Right lobe of liver (tissue), 6 donors: Measurements from ENCODE around the gene BACE1-AS. TPM values are rescaled to one million over a fixed set of nuclear protein-coding genes. Genes with fewer than 3 reads are reported as not detected.
"Not testable (repeated sequence)": the region's sequence is repeated elsewhere in the genome, so short reads cannot be mapped to it uniquely, and the experiment has no call there.

Source experiments
- ATAC-seq, 4 donors: fragments of 200-7000 bp; cut with Tn5 transposase; one replicate each; pipeline ENCODE4 v1.9.1; 2020; ENCODE audit warnings: mild to moderate bottlenecking in 4 of 4, moderate library complexity in 4 of 4
- DNase-seq, 3 donors: peaks; one replicate each; pipeline ENCODE4 v3.0.0-alpha.2; 2020
- H3K27ac ChIP-seq, 3 donors: fragments of 200-600 bp; one replicate each; pipeline ENCODE4 v1.8.0; 2022
- H3K27me3 ChIP-seq, 2 donors: fragments of 200-600 bp; one replicate each; pipeline ENCODE4 v1.8.0; 2022
- H3K36me3 ChIP-seq, 4 donors: fragments of 200-600 bp; sonication (generic) in 1 of 4; one replicate each; pipeline versions ENCODE4 v1.5.1 to v1.8.0; 2017 to 2022; ENCODE audit warnings: control low read depth in 1 of 4
- H3K4me1 ChIP-seq, 4 donors: fragments of 200-600 bp; sonication (generic) in 1 of 4; one replicate each; pipeline versions ENCODE4 v1.5.1 to v1.8.0; 2017 to 2022; ENCODE audit warnings: control low read depth in 1 of 4
- H3K4me3 ChIP-seq, 3 donors: fragments of 200-600 bp; one replicate each; pipeline ENCODE4 v1.8.0; 2022
- H3K9me3 ChIP-seq, 4 donors: fragments of 200-600 bp; sonication (generic) in 1 of 4; one replicate each; pipeline versions ENCODE4 v1.5.1 to v1.8.0; 2017 to 2022; ENCODE audit warnings: control low read depth in 1 of 4
- POLR2A ChIP-seq: fragments of 450-650 bp; IDR thresholded peaks from one replicate; pipeline ENCODE4 v1.6.1; 2017; ENCODE audit warnings: antibody characterized with exemption, mild to moderate bottlenecking
- WGBS: methylation state at CpG from one replicate; pipeline ENCODE4 v1.1.6; 2018; ENCODE audit warnings: low coverage, low lambda C conversion rate; ENCODE audit not compliant: insufficient coverage; ENCODE audit errors: missing lambda C conversion rate; 5-methylcytosine and 5-hydroxymethylcytosine counted together
- intact Hi-C, 2 donors: fragments of 100-400 bp; cut with DNase I; formaldehyde crosslinking; loops; one replicate each; pipeline versions ENCODE4 v1.11.2 to v1.14.1; 2022
- total RNA-seq, 6 experiments: library from RNA; depleted of rRNA in 2 of 6; stranded (reverse); fragments of >200 nt in 2 of 6; fragmentation: NEBNext Ultra II Directional in 3 of 6; extraction: Animal tissue kit (Norgen Biotek cat#: 25700) in 3 of 6; gene quantifications; one replicate each; pipeline versions ENCODE4 v1.1.0 to v1.2.4, GENCODE V29; 2016 to 2023
- TF ChIP-seq, protein P1 (sequence below), 4 donors: fragments of 200-600 bp in 3 of 4; fragments of 450-650 bp in 1 of 4; IDR thresholded peaks; one replicate each; pipeline versions ENCODE4 v1.5.1 to v1.8.0; 2016 to 2022; ENCODE audit warnings: antibody characterized with exemption in 4 of 4, mild to moderate bottlenecking in 2 of 4
- donor health status: DM: no; HTN: yes; CAD: no.
- donor health status: DM: no; HTN: no; CAD: no.
- donor health status: DM: no; HTN: no; CAD: no.
- donor health status: DM: no; HTN: yes; CAD: no.
- donor health status: DM: no; HTN: yes; CAD: no.

BACE1-AS gene
- total RNA-seq, 6 experiments from 2014 or later, result 0.75 to 2.9 (median 2.1) TPM

DNA sequence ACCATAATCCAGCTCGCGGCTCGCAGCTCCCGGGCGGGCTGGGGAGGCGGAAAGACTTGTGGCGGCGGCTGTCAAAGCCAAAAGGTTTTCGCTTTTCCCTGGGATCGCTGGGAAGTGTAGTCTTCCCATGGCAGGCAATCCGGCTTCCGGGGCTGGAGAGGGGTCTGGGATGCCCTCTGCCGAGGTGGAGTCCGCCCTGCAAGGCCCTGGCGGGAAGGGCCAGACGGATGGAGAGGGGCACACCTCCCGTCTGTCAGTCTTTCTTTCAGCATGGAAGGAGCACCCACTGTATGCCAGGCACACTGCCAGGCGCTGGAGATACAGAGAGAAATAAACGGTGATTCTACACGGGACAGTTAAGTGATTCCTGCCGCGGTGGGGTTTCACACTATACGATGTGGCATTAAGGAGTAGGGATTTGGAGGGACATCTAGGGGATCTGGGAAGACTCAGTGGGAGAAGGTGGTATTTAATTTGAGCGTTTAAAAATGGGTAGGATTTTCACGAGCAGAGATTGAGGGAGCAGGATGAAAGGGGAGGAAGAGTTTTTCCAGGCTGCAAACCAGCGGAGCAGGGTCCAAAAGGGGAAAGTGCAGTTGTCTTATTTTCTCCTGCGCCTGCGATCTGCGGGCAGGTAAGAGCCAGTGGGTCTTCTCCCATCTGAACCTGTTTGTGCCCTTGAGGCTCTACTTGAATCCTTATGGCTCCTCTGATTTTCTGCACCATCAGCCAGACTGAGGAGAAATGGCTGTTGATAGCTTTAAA lies 25.2 kb downstream of the BACE1-AS start, which contains the start of gene BACE1:
Gene BACE1, minus strand, starts transcription at position 60 of the 765 bp plus-strand sequence. CDS start 461 bp downstream, outside the sequence.
- peak; percentile 48 for TF ChIP-seq POLR2A
- TF ChIP-seq, protein P1, sequence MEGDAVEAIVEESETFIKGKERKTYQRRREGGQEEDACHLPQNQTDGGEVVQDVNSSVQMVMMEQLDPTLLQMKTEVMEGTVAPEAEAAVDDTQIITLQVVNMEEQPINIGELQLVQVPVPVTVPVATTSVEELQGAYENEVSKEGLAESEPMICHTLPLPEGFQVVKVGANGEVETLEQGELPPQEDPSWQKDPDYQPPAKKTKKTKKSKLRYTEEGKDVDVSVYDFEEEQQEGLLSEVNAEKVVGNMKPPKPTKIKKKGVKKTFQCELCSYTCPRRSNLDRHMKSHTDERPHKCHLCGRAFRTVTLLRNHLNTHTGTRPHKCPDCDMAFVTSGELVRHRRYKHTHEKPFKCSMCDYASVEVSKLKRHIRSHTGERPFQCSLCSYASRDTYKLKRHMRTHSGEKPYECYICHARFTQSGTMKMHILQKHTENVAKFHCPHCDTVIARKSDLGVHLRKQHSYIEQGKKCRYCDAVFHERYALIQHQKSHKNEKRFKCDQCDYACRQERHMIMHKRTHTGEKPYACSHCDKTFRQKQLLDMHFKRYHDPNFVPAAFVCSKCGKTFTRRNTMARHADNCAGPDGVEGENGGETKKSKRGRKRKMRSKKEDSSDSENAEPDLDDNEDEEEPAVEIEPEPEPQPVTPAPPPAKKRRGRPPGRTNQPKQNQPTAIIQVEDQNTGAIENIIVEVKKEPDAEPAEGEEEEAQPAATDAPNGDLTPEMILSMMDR (IDR thresholded peaks at IDR 0.05), result peak; percentile 23 to 54 (median 52)
- DNase-seq (peak; percentile 87 to 91 (median 90)), ATAC-seq (peak; percentile 94 to 97 (median 96))
- WGBS, result 13% methylated on average over 20 of the region's 29 CpGs
- peak within 1 kb of the TSS in 2 of 3 donors; percentile 47 to 49 for H3K27ac ChIP-seq
- peak within 1 kb of the TSS; percentile 76 to 90 (median 82) for H3K4me3 ChIP-seq
- intact Hi-C loops, result no loop called here
- H3K27me3 ChIP-seq, result no peaks in the 10 kb centered on the region
- H3K9me3 ChIP-seq, result no peaks in the 10 kb centered on the region
- H3K4me1 ChIP-seq, result peaks cover 0 to 18% (median 5%) of the 10 kb centered on the region in 4 donors
- no peaks in the 10 kb centered on the region for H3K36me3 ChIP-seq

DNA sequence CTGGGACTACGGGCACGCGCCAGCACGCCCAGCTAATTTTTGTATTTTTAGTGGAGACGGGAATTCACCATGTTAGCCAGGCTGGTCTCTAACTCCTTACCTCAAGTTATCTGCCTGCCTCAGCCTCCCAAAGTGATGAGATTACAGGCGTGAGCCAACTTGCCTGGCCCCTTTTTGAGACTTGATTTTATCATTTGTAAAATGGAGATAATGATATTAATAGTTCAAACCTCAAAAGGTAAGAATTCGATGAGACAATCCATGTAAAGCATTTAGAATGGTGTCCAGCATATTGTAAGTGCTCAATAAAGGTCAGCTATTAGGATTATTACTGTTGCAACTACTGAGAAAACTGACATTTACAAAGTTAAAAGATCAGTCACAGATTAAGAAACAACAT lies 27.6 kb downstream of the BACE1-AS start:
- TF ChIP-seq, protein P1 (IDR thresholded peaks at IDR 0.05), result no peak
- no peak for TF ChIP-seq POLR2A
- H3K36me3 ChIP-seq, result no peaks in the 10 kb centered on the region
- no peaks in the 10 kb centered on the region for H3K9me3 ChIP-seq
- 68% methylated on average over 2 of the region's 7 CpGs for WGBS
- no peak overlapping the region for H3K27ac ChIP-seq
- H3K4me1 ChIP-seq, result peaks cover 0 to 18% (median 5%) of the 10 kb centered on the region in 4 donors
- ATAC-seq, result no peak
- intact Hi-C loops, result no loop called here
- no peaks in the 10 kb centered on the region for H3K27me3 ChIP-seq
- no peak overlapping the region for H3K4me3 ChIP-seq
- DNase-seq, result no peak

DNA sequence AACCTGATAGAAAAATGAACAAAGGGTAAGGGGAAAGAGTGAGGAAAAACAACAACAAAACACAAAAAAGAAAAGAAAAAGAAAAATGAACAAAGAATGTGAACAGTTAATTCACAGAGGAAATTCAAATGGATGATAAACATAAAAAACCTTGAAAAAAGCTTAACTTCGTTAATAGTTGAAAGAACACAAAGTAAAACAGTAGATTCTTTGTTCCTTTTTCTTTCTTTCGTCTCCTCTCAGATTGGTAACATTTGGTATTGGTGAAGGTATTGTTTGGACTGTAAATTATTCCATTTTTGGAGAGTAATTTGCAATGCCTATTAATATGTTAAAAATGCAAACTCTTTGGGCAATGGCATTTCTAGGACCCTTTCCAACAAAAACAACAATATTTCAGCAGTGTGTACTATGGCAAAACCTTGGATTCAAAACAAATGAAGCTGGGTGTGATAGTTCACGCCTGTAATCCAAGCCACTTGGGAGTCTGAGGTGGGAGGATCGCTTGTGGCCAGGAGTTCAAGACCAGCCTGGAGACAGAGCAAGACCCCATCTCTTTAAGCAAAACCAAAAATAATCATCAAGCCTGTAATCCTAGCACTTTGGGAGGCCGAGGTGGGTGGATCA lies 28.2 kb downstream of the BACE1-AS start:
- intact Hi-C loops, result no loop called here
- Histone ChIP-seq H3K4me3 (no peak overlapping the region), H3K4me1 (peaks cover 0 to 15% (median 5%) of the 10 kb centered on the region in 4 donors), H3K36me3 (no peaks in the 10 kb centered on the region), H3K9me3 (no peaks in the 10 kb centered on the region), H3K27me3 (no peaks in the 10 kb centered on the region), H3K27ac (no peak overlapping the region)
- TF ChIP-seq POLR2A, result no peak
- TF ChIP-seq, protein P1 (IDR thresholded peaks at IDR 0.05), result no peak
- 72% methylated on average over 5 of the region's 5 CpGs for WGBS
- no peak for DNase-seq
- no peak for ATAC-seq

DNA sequence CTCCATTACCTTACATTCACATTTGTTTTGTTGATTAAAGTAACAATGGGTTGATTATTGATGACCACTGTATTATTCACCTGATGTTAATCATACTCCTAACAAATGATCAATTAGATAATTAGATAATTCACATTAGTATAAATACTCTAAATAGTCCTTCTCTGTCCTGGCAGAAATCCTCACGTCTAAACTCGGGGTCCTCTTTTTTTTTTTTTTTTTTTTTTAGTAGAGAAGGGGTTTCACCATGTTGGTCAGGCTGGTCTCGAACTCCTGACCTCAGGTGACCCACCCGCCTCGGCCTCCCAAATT lies 36.1 kb downstream of the BACE1-AS start:
- intact Hi-C loops, H3K4me1 ChIP-seq, H3K36me3 ChIP-seq, DNase-seq, H3K27me3 ChIP-seq, ATAC-seq, H3K9me3 ChIP-seq: not testable (repeated sequence)
- WGBS, result 0% methylated on average over 4 of the region's 5 CpGs
- H3K27ac ChIP-seq, result peak overlapping the region in 1 of 3 donors; percentile 61
- peak overlapping the region; percentile 82 to 87 (median 85) for H3K4me3 ChIP-seq
